ENCODE data around the gene P3H3.
"Not testable (repeated sequence)": the region's sequence is repeated elsewhere in the genome, so short reads cannot be mapped to it uniquely, and the experiment has no call there.

DNA sequence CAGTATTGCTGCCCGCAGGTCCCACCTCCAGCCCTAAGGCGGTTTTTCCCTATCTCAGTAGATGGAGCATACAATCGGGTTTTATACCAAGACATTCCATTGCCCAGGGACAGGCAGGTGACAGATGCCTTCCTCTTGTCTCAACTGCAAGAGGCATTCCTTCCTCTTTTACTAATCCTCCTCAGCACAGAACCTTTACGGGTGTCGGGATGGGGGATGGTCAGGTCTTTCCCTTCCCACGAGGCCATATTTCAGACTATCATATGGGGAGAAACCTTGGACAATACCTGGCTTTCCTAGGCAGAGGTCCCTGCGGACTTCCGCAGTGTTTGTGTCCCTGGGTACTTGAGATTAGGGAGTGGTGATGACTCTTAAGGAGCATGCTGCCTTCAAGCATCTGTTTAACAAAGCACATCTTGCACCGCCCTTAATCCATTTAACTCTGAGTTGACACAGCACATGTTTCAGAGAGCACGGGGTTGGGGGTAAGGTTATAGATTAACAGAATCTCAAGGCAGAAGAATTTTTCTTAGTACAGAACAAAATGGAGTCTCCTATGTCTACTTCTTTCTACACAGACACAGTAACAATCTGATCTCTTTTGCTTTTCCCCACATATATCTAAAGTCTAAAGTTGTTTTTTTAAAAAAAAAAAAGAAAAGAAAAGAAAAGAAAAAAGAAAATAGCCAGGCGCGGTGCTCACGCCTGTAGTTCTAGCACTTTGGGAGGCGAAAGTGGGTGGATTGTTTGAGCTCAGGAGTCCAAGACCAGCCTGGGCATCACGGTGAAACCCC, 58.2 kb downstream of the P3H3 start:
- TF ChIP-seq ZBTB1 (CRISPR knock-in tag; IDR thresholded peaks at IDR 0.05; ENCODE audit: borderline replicate concordance, low read depth); ATF7 (IDR thresholded peaks at IDR 0.05); DPF2 (IDR thresholded peaks at IDR 0.05); JUND (IDR thresholded peaks at IDR 0.05; ENCODE audit: borderline replicate concordance, low read depth, low read length); JUND (tag; IDR thresholded peaks at IDR 0.05; ENCODE audit: borderline replicate concordance, low read depth, low read length); MYNN (IDR thresholded peaks at IDR 0.05); MYNN (CRISPR knock-in tag; IDR thresholded peaks at IDR 0.05); KLF1 (tag; IDR thresholded peaks at IDR 0.05); DNMT1 (IDR thresholded peaks at IDR 0.05); NR2C1 (IDR thresholded peaks at IDR 0.05); NR2C1 (tag; IDR thresholded peaks at IDR 0.05); SOX6 (IDR thresholded peaks at IDR 0.05); SP1 (CRISPR knock-in tag; IDR thresholded peaks at IDR 0.05); ZNF24 (IDR thresholded peaks at IDR 0.05): not testable (repeated sequence)
- TF ChIP-seq, protein P1, sequence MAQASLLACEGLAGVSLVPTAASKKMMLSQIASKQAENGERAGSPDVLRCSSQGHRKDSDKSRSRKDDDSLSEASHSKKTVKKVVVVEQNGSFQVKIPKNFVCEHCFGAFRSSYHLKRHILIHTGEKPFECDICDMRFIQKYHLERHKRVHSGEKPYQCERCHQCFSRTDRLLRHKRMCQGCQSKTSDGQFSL (CRISPR knock-in tag; IDR thresholded peaks at IDR 0.05) = not testable (repeated sequence)
- TF ChIP-seq, protein P1 (tag; IDR thresholded peaks at IDR 0.05) = 0 out of 4 replicates have a peak, but pooled peaks of 1 of the 2 experiments have one; percentile 29
- TF ChIP-seq, protein P2, sequence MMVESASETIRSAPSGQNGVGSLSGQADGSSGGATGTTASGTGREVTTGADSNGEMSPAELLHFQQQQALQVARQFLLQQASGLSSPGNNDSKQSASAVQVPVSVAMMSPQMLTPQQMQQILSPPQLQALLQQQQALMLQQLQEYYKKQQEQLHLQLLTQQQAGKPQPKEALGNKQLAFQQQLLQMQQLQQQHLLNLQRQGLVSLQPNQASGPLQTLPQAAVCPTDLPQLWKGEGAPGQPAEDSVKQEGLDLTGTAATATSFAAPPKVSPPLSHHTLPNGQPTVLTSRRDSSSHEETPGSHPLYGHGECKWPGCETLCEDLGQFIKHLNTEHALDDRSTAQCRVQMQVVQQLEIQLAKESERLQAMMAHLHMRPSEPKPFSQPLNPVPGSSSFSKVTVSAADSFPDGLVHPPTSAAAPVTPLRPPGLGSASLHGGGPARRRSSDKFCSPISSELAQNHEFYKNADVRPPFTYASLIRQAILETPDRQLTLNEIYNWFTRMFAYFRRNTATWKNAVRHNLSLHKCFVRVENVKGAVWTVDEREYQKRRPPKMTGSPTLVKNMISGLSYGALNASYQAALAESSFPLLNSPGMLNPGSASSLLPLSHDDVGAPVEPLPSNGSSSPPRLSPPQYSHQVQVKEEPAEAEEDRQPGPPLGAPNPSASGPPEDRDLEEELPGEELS (CRISPR knock-in tag; IDR thresholded peaks at IDR 0.05; ENCODE audit: borderline replicate concordance) = not testable (repeated sequence)

Data from K562 (cell line).